ENCODE data around the gene UBA1. TPM values are rescaled to one million over a fixed set of nuclear protein-coding genes. Genes with fewer than 3 reads are reported as not detected.

Gene UBA1
- total and polyA plus RNA-seq, 2 of the 8 experiments (the other 6 are each of a cell fraction or from before 2014, with no cell fraction given): 313 to 458 TPM

DNA sequence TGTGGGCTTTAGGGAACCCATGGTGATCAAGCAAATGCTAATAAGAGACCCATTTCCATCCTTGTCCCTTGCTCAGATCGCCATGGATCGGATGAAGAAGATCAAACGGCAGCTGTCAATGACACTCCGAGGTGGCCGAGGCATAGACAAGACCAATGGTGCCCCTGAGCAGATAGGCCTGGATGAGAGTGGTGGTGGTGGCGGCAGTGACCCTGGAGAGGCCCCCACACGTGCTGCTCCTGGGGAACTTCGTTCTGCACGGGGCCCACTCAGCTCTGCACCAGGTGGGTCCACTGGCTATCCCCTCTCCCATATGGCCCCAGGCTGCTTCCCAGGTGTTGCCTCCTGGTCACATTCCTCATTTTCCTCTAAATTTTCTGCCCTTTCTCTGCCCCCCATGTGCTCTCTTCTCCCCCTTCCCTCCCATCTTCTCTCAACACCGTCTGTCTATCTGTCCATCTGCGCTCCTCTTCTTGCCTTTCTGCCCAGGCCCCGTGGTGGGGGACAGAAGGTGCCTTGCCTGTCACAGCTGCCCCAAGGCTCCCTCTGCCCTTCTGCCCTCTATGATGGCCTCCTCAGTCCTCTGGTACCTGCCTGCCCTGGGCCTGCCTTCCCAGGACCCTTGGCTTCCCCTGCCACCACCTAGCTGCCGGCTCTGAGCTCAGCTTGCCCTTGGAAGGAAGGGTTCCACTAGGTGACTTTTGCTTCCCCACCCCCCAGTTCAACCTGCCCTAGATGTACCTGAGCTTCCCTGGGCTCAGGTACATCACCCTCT is 30.0 kb downstream of the UBA1 start:
- Histone ChIP-seq H3K56ac (replicated peaks; ENCODE audit: insufficient read length, low read depth, low read length) (no peak overlapping the region), H2BK20ac (ENCODE audit: low read length) (no peak overlapping the region), H2BK120ac (replicated peaks; ENCODE audit: low read depth, low read length) (no peak overlapping the region), H2AFZ (ENCODE audit: low read length) (no peak overlapping the region), H3K79me2 (ENCODE audit: control insufficient read depth in 1 of 2, insufficient read depth in 2 of 2, low read length in 2 of 2) (peaks cover 21 to 37% of the 10 kb centered on the region in 2 experiments), H3K4me1 (replicated peaks in 1 of 4; ENCODE audit: control insufficient read depth in 3 of 4, insufficient read depth in 4 of 4, low read length in 3 of 4) (peaks cover 0 to 8% (median 1%) of the 10 kb centered on the region in 4 experiments; a peak in 3 of 7 replicates), H3K23ac (ENCODE audit: insufficient read length) (no peak overlapping the region), H3K14ac (ENCODE audit: insufficient read length) (no peak overlapping the region), H3K9me3 (ENCODE audit: insufficient read depth in 2 of 2, low read depth in 1 of 2, low read length in 1 of 2) (no peaks in the 10 kb centered on the region), H3K27ac (ENCODE audit: low read depth, low read length) (no peak overlapping the region), H2BK5ac (ENCODE audit: low read depth, low read length) (no peak overlapping the region), H3K18ac (ENCODE audit: extremely low read depth, low read length) (no peak overlapping the region), H2AK5ac (ENCODE audit: low read depth, low read length) (no peak overlapping the region), H3K36me3 (ENCODE audit: control insufficient read depth in 2 of 4, insufficient read depth in 4 of 4, low read length in 3 of 4) (peaks cover 9 to 58% (median 35%) of the 10 kb centered on the region in 4 experiments; a peak in 7 of 8 replicates), H3K4ac (replicated peaks; ENCODE audit: insufficient read length, low read depth, low read length) (no peak overlapping the region), H4K91ac (replicated peaks; ENCODE audit: insufficient read length, low read length) (no peak overlapping the region), H4K5ac (ENCODE audit: insufficient read length, low read depth, low read length) (no peak overlapping the region), H3K9ac (replicated peaks in 1 of 4; ENCODE audit: extremely low read depth in 1 of 4, low read depth in 3 of 4, low read length in 3 of 4) (no peak overlapping the region), H2BK12ac (ENCODE audit: low read depth, low read length) (no peak overlapping the region), H2BK15ac (ENCODE audit: low read length) (no peak overlapping the region), H3K27me3 (replicated peaks in 1 of 4; ENCODE audit: control insufficient read depth in 3 of 4, extremely low read depth in 1 of 4, insufficient read depth in 3 of 4, low read length in 3 of 4) (no peaks in the 10 kb centered on the region), H3K4me3 (ENCODE audit: extremely low read depth in 1 of 4, insufficient read depth in 2 of 4, low read depth in 3 of 4, low read length in 4 of 4) (no peak overlapping the region), H3K23me2 (ENCODE audit: low read depth, low read length) (peaks cover 8% of the 10 kb centered on the region; the same call in 1 of the 2 replicates), H4K8ac (ENCODE audit: extremely low read depth, insufficient read depth, low read length) (no peak overlapping the region; the same call in 1 of the 2 replicates), H3K4me2 (ENCODE audit: insufficient read depth in 1 of 2, low read depth in 2 of 2, low read length in 2 of 2) (no peak overlapping the region), H3K79me1 (ENCODE audit: low read depth, low read length) (peaks cover 2% of the 10 kb centered on the region; the same call in 1 of the 2 replicates), H4K20me1 (replicated peaks in 1 of 2; ENCODE audit: control insufficient read depth in 1 of 2, insufficient read depth in 2 of 2, low read length in 2 of 2) (peaks cover 13 to 32% of the 10 kb centered on the region in 2 experiments)
- 91% methylated on average over 9 of the region's 13 CpGs; no CpG with 5 or more reads in 1 of the 2 experiments for WGBS, 2 experiments (ENCODE audit: extremely low coverage in 1 of 2, insufficient coverage in 1 of 2, insufficient read length in 1 of 2, insufficient replicate concordance in 2 of 2, low coverage in 1 of 2, low lambda C conversion rate in 2 of 2, missing lambda C conversion rate in 1 of 2)
- CTCF ChIA-PET (ENCODE audit: partially characterized antibody): no interaction called here
- FAIRE-seq: no peak
- POLR2A ChIA-PET (ENCODE audit: partially characterized antibody): interaction anchor here (1.1 to 1.8 kb wide), 4 partner anchors 10 to 300 kb away, joined by 3 to 5 read pairs (median 4); no protein-coding TSS in a partner anchor
- DNase-seq (ENCODE audit: low read depth in 1 of 2, low spot score in 2 of 2): no peak
- TF ChIP-seq HDAC6 (IDR thresholded peaks at IDR 0.05; ENCODE audit: low read depth, low read length) (no peak), SIN3A (conservative IDR thresholded peaks at IDR 0.05 in 1 of 2, IDR thresholded peaks at IDR 0.05 in 1 of 2; ENCODE audit: low read depth in 1 of 2, low read length in 2 of 2) (no peak), NRF1 (IDR thresholded peaks at IDR 0.05; ENCODE audit: low read depth, low read length) (no peak), SUZ12 (IDR thresholded peaks at IDR 0.05; ENCODE audit: low read length) (no peak), CBX8 (IDR thresholded peaks at IDR 0.05; ENCODE audit: borderline replicate concordance, low read depth, low read length) (no peak), YY1 (IDR thresholded peaks at IDR 0.05; ENCODE audit: low read depth, low read length) (no peak), TAF7 (optimal IDR thresholded peaks at IDR 0.05; ENCODE audit: borderline replicate concordance, low read depth, low read length) (no peak), RXRA (IDR thresholded peaks at IDR 0.05; ENCODE audit: insufficient read depth, low read depth, low read length) (no peak), EZH2 (IDR thresholded peaks at IDR 0.05; ENCODE audit: low read depth, low read length, severe bottlenecking) (no peak)

Data from H1 (cell line).